Mammary epithelial cell (primary cell): ENCODE results near the gene SFRP5.

Source experiments
- EZH2 ChIP-seq: IDR thresholded peaks from 2 replicates; pipeline ENCODE4 v1.6.1; 2012; ENCODE audit warnings: low read length, inconsistent platforms, borderline replicate concordance
- TF ChIP-seq, protein P1 (sequence below), 2 donors: IDR thresholded peaks in 1 of 2; conservative IDR thresholded peaks in 1 of 2; 2 replicates each; pipeline ENCODE4 v1.5.1; 2011 to 2012; ENCODE audit warnings: inconsistent platforms in 2 of 2, low read length in 2 of 2, mild to moderate bottlenecking in 2 of 2, control low read depth in 1 of 2, low read depth in 1 of 2; ENCODE audit not compliant: insufficient read depth in 1 of 2; ENCODE audit errors: extremely low read depth in 1 of 2

DNA sequence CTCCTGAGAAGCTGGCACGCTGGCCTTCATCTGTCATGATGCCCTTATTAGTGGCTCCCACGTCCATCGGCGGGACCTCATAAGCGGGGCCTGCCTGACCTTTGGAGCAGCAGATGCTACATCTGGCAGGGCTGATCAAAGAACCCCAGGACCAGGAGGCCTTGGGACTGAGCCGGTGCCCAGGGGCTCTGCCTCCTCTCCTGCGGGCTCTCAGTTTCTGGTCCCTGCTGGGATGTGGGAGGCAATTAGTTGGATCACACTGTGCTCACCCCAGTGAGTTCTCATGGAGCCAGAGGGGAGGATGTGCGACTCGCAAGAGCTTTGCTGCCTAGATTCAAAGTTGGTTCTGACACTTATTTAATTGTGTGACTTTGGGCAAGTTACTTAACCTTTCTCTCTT lies 28.7 kb upstream of the SFRP5 start:
- TF ChIP-seq, protein P1, sequence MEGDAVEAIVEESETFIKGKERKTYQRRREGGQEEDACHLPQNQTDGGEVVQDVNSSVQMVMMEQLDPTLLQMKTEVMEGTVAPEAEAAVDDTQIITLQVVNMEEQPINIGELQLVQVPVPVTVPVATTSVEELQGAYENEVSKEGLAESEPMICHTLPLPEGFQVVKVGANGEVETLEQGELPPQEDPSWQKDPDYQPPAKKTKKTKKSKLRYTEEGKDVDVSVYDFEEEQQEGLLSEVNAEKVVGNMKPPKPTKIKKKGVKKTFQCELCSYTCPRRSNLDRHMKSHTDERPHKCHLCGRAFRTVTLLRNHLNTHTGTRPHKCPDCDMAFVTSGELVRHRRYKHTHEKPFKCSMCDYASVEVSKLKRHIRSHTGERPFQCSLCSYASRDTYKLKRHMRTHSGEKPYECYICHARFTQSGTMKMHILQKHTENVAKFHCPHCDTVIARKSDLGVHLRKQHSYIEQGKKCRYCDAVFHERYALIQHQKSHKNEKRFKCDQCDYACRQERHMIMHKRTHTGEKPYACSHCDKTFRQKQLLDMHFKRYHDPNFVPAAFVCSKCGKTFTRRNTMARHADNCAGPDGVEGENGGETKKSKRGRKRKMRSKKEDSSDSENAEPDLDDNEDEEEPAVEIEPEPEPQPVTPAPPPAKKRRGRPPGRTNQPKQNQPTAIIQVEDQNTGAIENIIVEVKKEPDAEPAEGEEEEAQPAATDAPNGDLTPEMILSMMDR (conservative IDR thresholded peaks at IDR 0.05 in 1 of 2, IDR thresholded peaks at IDR 0.05 in 1 of 2; ENCODE audit: extremely low read depth in 1 of 2, insufficient read depth in 1 of 2, low read depth in 1 of 2, low read length in 2 of 2): no peak
- TF ChIP-seq EZH2: no peak
